Loucy (cell line): Measurements from ENCODE around the gene YAP1.

Experiments used
- H2AFZ ChIP-seq: fragments of 200-600 bp; sonication (generic); 2 replicates; pipeline ENCODE4 v1.6.0; 2016; ENCODE audit warnings: antibody characterized with exemption, mild to moderate bottlenecking, low read length, moderate library complexity
- H3F3A ChIP-seq: fragments of 200-600 bp; 2 replicates; pipeline ENCODE4 v1.6.0; 2016; ENCODE audit warnings: antibody characterized with exemption, low read depth, mild to moderate bottlenecking
- H3K27me3 ChIP-seq: fragments of 200-600 bp; sonication (generic); 2 replicates; pipeline ENCODE4 v1.6.1; 2014; ENCODE audit warnings: low read length, mild to moderate bottlenecking; ENCODE audit not compliant: insufficient read depth, poor library complexity, severe bottlenecking
- H3K36me3 ChIP-seq: fragments of 200-600 bp; sonication (generic); 2 replicates; pipeline ENCODE4 v1.6.1; 2016; ENCODE audit warnings: low read length; ENCODE audit not compliant: insufficient read depth
- H3K4me1 ChIP-seq: fragments of 200-600 bp; sonication (generic); 2 replicates; pipeline ENCODE4 v1.5.1; 2014; ENCODE audit warnings: low read length, mild to moderate bottlenecking; ENCODE audit not compliant: insufficient read depth, poor library complexity, severe bottlenecking
- H3K4me2 ChIP-seq: fragments of 200-600 bp; sonication (generic); 2 replicates; pipeline ENCODE4 v1.6.0; 2014; ENCODE audit warnings: antibody characterized with exemption, low read length, low read depth, mild to moderate bottlenecking; ENCODE audit not compliant: poor library complexity, severe bottlenecking
- H3K4me3 ChIP-seq: fragments of 200-600 bp; sonication (generic); 2 replicates; pipeline ENCODE4 v1.5.1; 2014; ENCODE audit warnings: low read length, mild to moderate bottlenecking, mixed read lengths; ENCODE audit not compliant: poor library complexity, severe bottlenecking
- H3K79me2 ChIP-seq: fragments of 200-600 bp; sonication (generic); 2 replicates; pipeline ENCODE4 v1.6.1; 2014; ENCODE audit warnings: low read length; ENCODE audit not compliant: insufficient read depth
- H3K9ac ChIP-seq: fragments of 200-600 bp; sonication (generic); 2 replicates; pipeline ENCODE4 v1.6.0; 2014; ENCODE audit warnings: mild to moderate bottlenecking, low read depth, low read length, moderate library complexity; ENCODE audit not compliant: poor library complexity, severe bottlenecking
- H3K9me2 ChIP-seq: fragments of 200-600 bp; sonication (generic); replicated peaks from 2 replicates; pipeline ENCODE4 v1.6.1; 2016; ENCODE audit warnings: low read depth, low read length, mixed read lengths
- H3K9me3 ChIP-seq: fragments of 200-600 bp; sonication (generic); 2 replicates; pipeline ENCODE4 v1.6.1; 2014; ENCODE audit warnings: mild to moderate bottlenecking, antibody characterized with exemption, low read length, low read depth; ENCODE audit not compliant: insufficient read depth
- H4K20me1 ChIP-seq: fragments of 200-600 bp; sonication (generic); 2 replicates; pipeline ENCODE4 v1.6.0; 2014; ENCODE audit warnings: antibody characterized with exemption, low read length, mild to moderate bottlenecking; ENCODE audit not compliant: insufficient read depth, poor library complexity, severe bottlenecking
- EZH2phosphoT487 ChIP-seq: fragments of 200-600 bp; IDR thresholded peaks from 2 replicates; pipeline ENCODE4 v1.6.1; 2018; ENCODE audit warnings: antibody characterized with exemption, mild to moderate bottlenecking, moderate library complexity, borderline replicate concordance
- TF ChIP-seq, protein P1 (sequence below): fragments of 200-600 bp; sonication (generic); conservative IDR thresholded peaks from 2 replicates; pipeline ENCODE4 v1.5.1; 2014; ENCODE audit warnings: mild to moderate bottlenecking, antibody characterized with exemption, low read length

YAP1 gene

DNA sequence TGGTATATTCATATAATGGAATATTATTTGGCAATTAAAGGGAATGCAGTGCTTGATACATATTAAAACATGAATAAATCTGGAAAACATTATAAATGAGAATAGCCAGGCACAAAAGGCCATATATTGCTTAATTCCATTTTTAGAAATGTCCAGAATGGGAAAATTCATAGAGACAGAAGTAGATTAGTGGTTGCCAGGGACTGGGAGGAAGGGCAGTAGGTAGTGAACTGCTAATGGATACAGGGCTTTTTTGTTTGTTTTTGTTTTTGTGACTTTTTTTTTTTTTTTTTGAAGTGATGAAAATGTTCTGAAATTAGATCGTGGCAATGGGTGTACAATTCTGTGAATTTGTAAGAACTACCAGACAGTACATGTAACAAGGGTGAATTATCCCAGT lies 86.1 kb downstream of the YAP1 start:
- no peak overlapping the region for H3K4me2 ChIP-seq
- no peaks in the 10 kb centered on the region for H3K4me1 ChIP-seq
- TF ChIP-seq, protein P1, sequence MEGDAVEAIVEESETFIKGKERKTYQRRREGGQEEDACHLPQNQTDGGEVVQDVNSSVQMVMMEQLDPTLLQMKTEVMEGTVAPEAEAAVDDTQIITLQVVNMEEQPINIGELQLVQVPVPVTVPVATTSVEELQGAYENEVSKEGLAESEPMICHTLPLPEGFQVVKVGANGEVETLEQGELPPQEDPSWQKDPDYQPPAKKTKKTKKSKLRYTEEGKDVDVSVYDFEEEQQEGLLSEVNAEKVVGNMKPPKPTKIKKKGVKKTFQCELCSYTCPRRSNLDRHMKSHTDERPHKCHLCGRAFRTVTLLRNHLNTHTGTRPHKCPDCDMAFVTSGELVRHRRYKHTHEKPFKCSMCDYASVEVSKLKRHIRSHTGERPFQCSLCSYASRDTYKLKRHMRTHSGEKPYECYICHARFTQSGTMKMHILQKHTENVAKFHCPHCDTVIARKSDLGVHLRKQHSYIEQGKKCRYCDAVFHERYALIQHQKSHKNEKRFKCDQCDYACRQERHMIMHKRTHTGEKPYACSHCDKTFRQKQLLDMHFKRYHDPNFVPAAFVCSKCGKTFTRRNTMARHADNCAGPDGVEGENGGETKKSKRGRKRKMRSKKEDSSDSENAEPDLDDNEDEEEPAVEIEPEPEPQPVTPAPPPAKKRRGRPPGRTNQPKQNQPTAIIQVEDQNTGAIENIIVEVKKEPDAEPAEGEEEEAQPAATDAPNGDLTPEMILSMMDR = no peak
- no peak for TF ChIP-seq EZH2phosphoT487
- H3K9me3 ChIP-seq = no peaks in the 10 kb centered on the region
- no peak overlapping the region for H3K4me3 ChIP-seq
- H3K79me2 ChIP-seq = no peaks in the 10 kb centered on the region
- H3K9me2 ChIP-seq = no peaks in the 10 kb centered on the region
- H3K36me3 ChIP-seq = no peaks in the 10 kb centered on the region
- H4K20me1 ChIP-seq = no peaks in the 10 kb centered on the region
- no peak overlapping the region for H2AFZ ChIP-seq
- no peaks in the 10 kb centered on the region for H3F3A ChIP-seq
- no peaks in the 10 kb centered on the region for H3K27me3 ChIP-seq
- no peak overlapping the region for H3K9ac ChIP-seq

DNA sequence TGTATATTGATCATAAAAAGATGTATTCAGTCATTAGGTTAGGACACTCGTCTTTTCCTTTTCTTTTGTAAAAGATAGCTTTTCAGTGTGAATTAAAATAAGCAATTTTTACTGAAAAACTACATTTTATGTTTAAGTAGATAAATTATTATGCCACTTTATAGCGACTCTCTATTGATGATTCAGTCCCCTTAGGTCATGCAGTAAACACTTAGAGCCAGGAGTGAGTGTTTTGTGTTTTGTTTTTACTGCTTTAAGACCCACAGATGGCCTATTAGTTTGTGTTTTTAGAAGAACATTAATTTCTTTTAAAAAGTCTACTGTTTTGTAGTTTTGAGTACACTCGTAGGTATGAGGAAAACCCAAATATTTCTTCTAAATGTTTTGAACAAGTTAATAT lies 86.6 kb downstream of the YAP1 start:
- Histone ChIP-seq H3F3A (no peaks in the 10 kb centered on the region), H3K27me3 (no peaks in the 10 kb centered on the region), H3K36me3 (no peaks in the 10 kb centered on the region), H2AFZ (no peak overlapping the region), H4K20me1 (no peaks in the 10 kb centered on the region), H3K4me3 (no peak overlapping the region), H3K79me2 (no peaks in the 10 kb centered on the region), H3K9me2 (no peaks in the 10 kb centered on the region), H3K9me3 (no peaks in the 10 kb centered on the region), H3K9ac (no peak overlapping the region), H3K4me2 (no peak overlapping the region), H3K4me1 (no peaks in the 10 kb centered on the region)
- no peak for TF ChIP-seq EZH2phosphoT487
- TF ChIP-seq, protein P1 = no peak

DNA sequence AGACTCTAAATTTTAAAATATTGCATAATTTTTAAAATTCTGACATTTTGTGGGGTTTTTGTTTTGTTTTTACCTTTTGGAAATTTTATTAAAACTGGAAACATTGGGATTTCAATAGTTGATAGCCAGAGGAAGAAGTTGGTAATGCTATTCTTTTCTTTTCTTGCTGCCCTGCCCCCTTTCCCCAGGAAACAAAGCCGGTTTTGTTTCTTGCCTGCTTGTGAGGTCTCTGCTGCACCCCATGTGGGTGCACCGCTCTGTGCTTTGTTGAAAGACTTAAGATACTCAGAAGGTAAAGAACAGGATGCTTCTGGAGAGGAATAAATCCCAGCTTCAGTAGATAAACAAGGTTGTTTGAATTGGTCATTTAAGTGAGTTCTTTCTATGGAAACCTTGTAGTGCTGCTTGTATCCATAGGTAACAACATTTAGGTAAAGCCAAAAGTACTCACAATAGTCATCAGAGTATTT lies 87.5 kb downstream of the YAP1 start:
- no peak overlapping the region for H3K4me2 ChIP-seq
- no peak overlapping the region for H2AFZ ChIP-seq
- no peak overlapping the region for H3K4me3 ChIP-seq

More for the DNA sequence above, 87.5 kb downstream of the YAP1 start:
- no peaks in the 10 kb centered on the region for H3F3A ChIP-seq
- TF ChIP-seq, protein P1 = no peak
- no peak for TF ChIP-seq EZH2phosphoT487
- no peaks in the 10 kb centered on the region for H3K4me1 ChIP-seq
- no peaks in the 10 kb centered on the region for H3K27me3 ChIP-seq
- no peak overlapping the region for H3K9ac ChIP-seq
- H4K20me1 ChIP-seq = no peaks in the 10 kb centered on the region
- H3K79me2 ChIP-seq = no peaks in the 10 kb centered on the region
- H3K36me3 ChIP-seq = no peaks in the 10 kb centered on the region
- H3K9me3 ChIP-seq = no peaks in the 10 kb centered on the region
- H3K9me2 ChIP-seq = no peaks in the 10 kb centered on the region
